ENCODE measurements around the gene NKTR. TPM values are rescaled to one million over a fixed set of nuclear protein-coding genes. Genes with fewer than 3 reads are reported as not detected.

NKTR gene
- total RNA-seq, 1 experiment from 2014 or later = 39.0 TPM

GRCh38 chr3:42681361-42682038, 81.0 kb downstream of the NKTR start:
- H3K4me1 ChIP-seq (ENCODE audit: control insufficient read depth, insufficient read depth, low read length) = no peaks in the 10 kb centered on the region
- no peak overlapping the region for H3K27ac ChIP-seq (ENCODE audit: low read length)
- ChIA-PET CTCF (no interaction called here), POLR2A (no interaction called here)
- no peak overlapping the region for H3K4me3 ChIP-seq (ENCODE audit: low read depth in 2 of 2, low read length in 2 of 2)
- no peaks in the 10 kb centered on the region for H3K36me3 ChIP-seq (ENCODE audit: control insufficient read depth, insufficient read depth, low read length)
- ATAC-seq (no peak), DNase-seq (ENCODE audit: low read depth, low spot score) (no peak)
- H3K27me3 ChIP-seq (ENCODE audit: control insufficient read depth, insufficient read depth, low read length) = no peaks in the 10 kb centered on the region
- in situ Hi-C loops (cut with HindIII; ENCODE audit: low pct_unique_long_range_greater_than_20kb, low sequenced_read_pairs) = no loop called here
- no peaks in the 10 kb centered on the region for H3K9me3 ChIP-seq (ENCODE audit: control insufficient read depth, insufficient read depth, low read depth, low read length)
- intact Hi-C loops (cut with micrococcal nuclease; ENCODE audit: unreplicated experiment) = no loop called here
- TF ChIP-seq CTCF (IDR thresholded peaks at IDR 0.05) (no peak), REST (IDR thresholded peaks at IDR 0.05; ENCODE audit: insufficient read depth in 1 of 2, low read depth in 2 of 2, low read length in 1 of 2) (no peak), SIN3A (IDR thresholded peaks at IDR 0.05; ENCODE audit: borderline replicate concordance, insufficient read depth, low read depth, low read length) (no peak)
- no TSS peak for BruUV-seq (replicated peaks)

GRCh38 chr3:42682301-42683070, 82.0 kb downstream of the NKTR start:
- no peak for DNase-seq (ENCODE audit: low read depth, low spot score)
- in situ Hi-C loops (cut with HindIII; ENCODE audit: low pct_unique_long_range_greater_than_20kb, low sequenced_read_pairs) = no loop called here
- Histone ChIP-seq H3K4me3 (ENCODE audit: low read depth in 2 of 2, low read length in 2 of 2) (no peak overlapping the region), H3K27ac (ENCODE audit: low read length) (no peak overlapping the region), H3K9me3 (ENCODE audit: control insufficient read depth, insufficient read depth, low read depth, low read length) (no peaks in the 10 kb centered on the region), H3K36me3 (ENCODE audit: control insufficient read depth, insufficient read depth, low read length) (no peaks in the 10 kb centered on the region), H3K4me1 (ENCODE audit: control insufficient read depth, insufficient read depth, low read length) (no peaks in the 10 kb centered on the region), H3K27me3 (ENCODE audit: control insufficient read depth, insufficient read depth, low read length) (no peaks in the 10 kb centered on the region)
- ATAC-seq = no peak
- CTCF ChIA-PET = no interaction called here
- POLR2A ChIA-PET = no interaction called here
- TF ChIP-seq REST (IDR thresholded peaks at IDR 0.05; ENCODE audit: insufficient read depth in 1 of 2, low read depth in 2 of 2, low read length in 1 of 2) (no peak), TCF7L2 (IDR thresholded peaks at IDR 0.05; ENCODE audit: low read depth, low read length) (no peak), SIN3A (IDR thresholded peaks at IDR 0.05; ENCODE audit: borderline replicate concordance, insufficient read depth, low read depth, low read length) (no peak), CTCF (IDR thresholded peaks at IDR 0.05) (no peak), POLR2AphosphoS5 (IDR thresholded peaks at IDR 0.05; ENCODE audit: low read depth, low read length) (no peak)
- intact Hi-C loops (cut with micrococcal nuclease; ENCODE audit: unreplicated experiment) = no loop called here
- BruUV-seq (replicated peaks) = no TSS peak

Data from Panc1 (cell line).